HG02610 (cell line): ENCODE data around the gene PNPLA8.

ENCODE experiments used
- ATAC-seq: cut with Tn5 transposase; IDR thresholded peaks from one replicate; pipeline ENCODE4 v1.9.1; 2021; ENCODE audit warnings: mild to moderate bottlenecking, moderate library complexity; ENCODE audit not compliant: unreplicated experiment

Gene PNPLA8

GRCh38 chr7:108448584-108449505, 77.1 kb downstream of the PNPLA8 start:
- peak; percentile 67 for ATAC-seq

- ATAC-seq = peak; percentile 79
These were observed 83.8 kb downstream of the PNPLA8 start for GRCh38 chr7:108442039-108442568.

GRCh38 chr7:108441392-108441955, 84.5 kb downstream of the PNPLA8 start:
- no peak for ATAC-seq

- ATAC-seq = no peak
These were observed 85.3 kb downstream of the PNPLA8 start for GRCh38 chr7:108440613-108441012.

- no peak for ATAC-seq
These were observed 89.0 kb downstream of the PNPLA8 start for GRCh38 chr7:108436906-108437305.

GRCh38 chr7:108434010-108434409, 91.9 kb downstream of the PNPLA8 start:
- no peak for ATAC-seq

GRCh38 chr7:108431099-108431498, 94.8 kb downstream of the PNPLA8 start:
- no peak for ATAC-seq

- ATAC-seq = no peak
These were observed 95.3 kb downstream of the PNPLA8 start for GRCh38 chr7:108430664-108431063.

GRCh38 chr7:108427766-108428165, 98.2 kb downstream of the PNPLA8 start:
- ATAC-seq = no peak

- peak; percentile 25 for ATAC-seq
These were observed 100.1 kb downstream of the PNPLA8 start for GRCh38 chr7:108425714-108426275.

GRCh38 chr7:108424013-108424412, 101.9 kb downstream of the PNPLA8 start:
- no peak for ATAC-seq

GRCh38 chr7:108423089-108423989, 102.6 kb downstream of the PNPLA8 start:
- ATAC-seq = peak; percentile 54

GRCh38 chr7:108421720-108422331, 104.1 kb downstream of the PNPLA8 start:
- no peak for ATAC-seq
